HepG2 (cell line): ENCODE data around the gene QRICH2. TPM values are rescaled to one million over a fixed set of nuclear protein-coding genes. Genes with fewer than 3 reads are reported as not detected.

Experiments
- ARID2 ChIP-seq: sonication (generic); formaldehyde crosslinking; IDR thresholded peaks from 2 replicates; pipeline ENCODE4 v1.8.1; 2022; ENCODE audit warnings: mild to moderate bottlenecking, missing genetic modification reagents, borderline replicate concordance
- BHLHE40 ChIP-seq: IDR thresholded peaks from 2 replicates; pipeline ENCODE4 v1.6.1; 2011; ENCODE audit warnings: low read length, improper control_type of control experiment
- CENPX ChIP-seq: sonication (generic); formaldehyde crosslinking; IDR thresholded peaks from 2 replicates; pipeline ENCODE4 v1.9.0; 2021; ENCODE audit warnings: mild to moderate bottlenecking, missing genetic modification reagents, moderate library complexity
- NCOA2 ChIP-seq: sonication (generic); formaldehyde crosslinking; IDR thresholded peaks from 2 replicates; pipeline ENCODE4 v1.8.0; 2022; ENCODE audit warnings: inconsistent platforms
- NFE2L2 ChIP-seq: fragments of 150-350 bp; IDR thresholded peaks from 2 replicates; pipeline ENCODE4 v1.6.1; 2014; ENCODE audit warnings: low read length
- NR1H2 ChIP-seq: sonication (generic); formaldehyde crosslinking; IDR thresholded peaks from 2 replicates; pipeline ENCODE4 v1.8.1; 2022; ENCODE audit warnings: low read depth, missing genetic modification reagents, borderline replicate concordance
- ONECUT2 ChIP-seq: sonication (generic); formaldehyde crosslinking; IDR thresholded peaks from 2 replicates; pipeline ENCODE4 v1.4.0; 2020; ENCODE audit warnings: missing genetic modification reagents
- PCBP1 ChIP-seq: fragments of 200-400 bp; formaldehyde crosslinking; IDR thresholded peaks from 2 replicates; pipeline ENCODE4 v1.6.1; 2017; ENCODE audit warnings: mild to moderate bottlenecking, low read depth, low read length, borderline replicate concordance
- SPEN ChIP-seq: sonication (generic); formaldehyde crosslinking; IDR thresholded peaks from 2 replicates; pipeline ENCODE4 v1.5.1; 2020; ENCODE audit warnings: low read depth, mild to moderate bottlenecking, missing genetic modification reagents
- SRSF1 ChIP-seq: fragments of 200-400 bp; formaldehyde crosslinking; optimal IDR thresholded peaks from 2 replicates; pipeline ENCODE3; 2017; ENCODE audit warnings: mild to moderate bottlenecking, low read depth, low read length, moderate library complexity
- THYN1 ChIP-seq: sonication (generic); formaldehyde crosslinking; IDR thresholded peaks from 2 replicates; pipeline ENCODE4 v1.8.1; 2023; ENCODE audit warnings: low read depth, mild to moderate bottlenecking, moderate library complexity, missing genetic modification reagents, borderline replicate concordance
- ZNF282 ChIP-seq: fragments of 450-650 bp; IDR thresholded peaks from 2 replicates; pipeline ENCODE4 v1.6.1; 2018; ENCODE audit not compliant: partially characterized antibody
- ZNF430 ChIP-seq: sonication (generic); formaldehyde crosslinking; IDR thresholded peaks from 2 replicates; pipeline ENCODE4 v1.9.0; 2021; ENCODE audit warnings: mild to moderate bottlenecking, missing genetic modification reagents
- ZNF598 ChIP-seq: sonication (generic); formaldehyde crosslinking; IDR thresholded peaks from 2 replicates; pipeline ENCODE4 v1.5.1; 2020; ENCODE audit warnings: mild to moderate bottlenecking, missing genetic modification reagents, borderline replicate concordance
- ZNF776 ChIP-seq: sonication (generic); formaldehyde crosslinking; IDR thresholded peaks from 2 replicates; pipeline ENCODE4 v1.4.0; 2020; ENCODE audit warnings: mild to moderate bottlenecking, missing genetic modification reagents
- ZSCAN21 ChIP-seq: sonication (generic); formaldehyde crosslinking; IDR thresholded peaks from 2 replicates; pipeline ENCODE4 v1.8.0; 2022; ENCODE audit warnings: mild to moderate bottlenecking, missing genetic modification reagents, moderate library complexity, borderline replicate concordance
- polyA plus RNA-seq, 8 experiments: library from polyadenylated mRNA; depleted of rRNA in 3 of 8; stranded (reverse) in 7 of 8; unstranded in 1 of 8; fragments of >200 nt; fragmentation: Illumina TruSeq in 4 of 8; extraction: Trizol in 4 of 8; gene quantifications; 2 replicates each; pipeline versions ENCODE4 v1.2.1 to v1.2.3, GENCODE V29; 2011 to 2016; ENCODE audit warnings: low read depth in 4 of 8, missing spikeins in 1 of 8, mixed read lengths in 1 of 8; ENCODE audit not compliant: insufficient read depth in 1 of 8
- total RNA-seq, 5 experiments: library from RNA; depleted of rRNA; stranded (reverse); fragments of >200 nt; fragmentation: Illumina TruSeq; extraction: Trizol; gene quantifications; 2 replicates each; pipeline ENCODE4 v1.2.3, GENCODE V29; 2016; ENCODE audit warnings: low read depth in 1 of 5
- TF ChIP-seq, protein P1 (sequence below): sonication (generic); formaldehyde crosslinking; IDR thresholded peaks from 2 replicates; pipeline ENCODE4 v1.5.0; 2020; ENCODE audit warnings: missing genetic modification reagents
- TF ChIP-seq, protein P2 (sequence below): sonication (generic); formaldehyde crosslinking; IDR thresholded peaks from 2 replicates; pipeline ENCODE4 v1.4.0; 2020; ENCODE audit warnings: missing genetic modification reagents
- TF ChIP-seq, protein P3 (sequence below): sonication (generic); formaldehyde crosslinking; IDR thresholded peaks from 2 replicates; pipeline ENCODE4 v1.8.1; 2023; ENCODE audit warnings: missing genetic modification reagents, inconsistent platforms, borderline replicate concordance
- TF ChIP-seq, protein P4 (sequence below): sonication (generic); formaldehyde crosslinking; IDR thresholded peaks from 2 replicates; pipeline ENCODE4 v1.4.0; 2020; ENCODE audit warnings: mild to moderate bottlenecking, low read depth, missing genetic modification reagents
- TF ChIP-seq, protein P5 (sequence below): sonication (generic); formaldehyde crosslinking; IDR thresholded peaks from 2 replicates; pipeline ENCODE4 v1.4.0; 2020; ENCODE audit warnings: missing genetic modification reagents

QRICH2 gene
- total and polyA plus RNA-seq, 2 of the 13 experiments (the other 11 are each of a cell fraction or from before 2014, with no cell fraction given) = 3.7 to 5.7 TPM

DNA sequence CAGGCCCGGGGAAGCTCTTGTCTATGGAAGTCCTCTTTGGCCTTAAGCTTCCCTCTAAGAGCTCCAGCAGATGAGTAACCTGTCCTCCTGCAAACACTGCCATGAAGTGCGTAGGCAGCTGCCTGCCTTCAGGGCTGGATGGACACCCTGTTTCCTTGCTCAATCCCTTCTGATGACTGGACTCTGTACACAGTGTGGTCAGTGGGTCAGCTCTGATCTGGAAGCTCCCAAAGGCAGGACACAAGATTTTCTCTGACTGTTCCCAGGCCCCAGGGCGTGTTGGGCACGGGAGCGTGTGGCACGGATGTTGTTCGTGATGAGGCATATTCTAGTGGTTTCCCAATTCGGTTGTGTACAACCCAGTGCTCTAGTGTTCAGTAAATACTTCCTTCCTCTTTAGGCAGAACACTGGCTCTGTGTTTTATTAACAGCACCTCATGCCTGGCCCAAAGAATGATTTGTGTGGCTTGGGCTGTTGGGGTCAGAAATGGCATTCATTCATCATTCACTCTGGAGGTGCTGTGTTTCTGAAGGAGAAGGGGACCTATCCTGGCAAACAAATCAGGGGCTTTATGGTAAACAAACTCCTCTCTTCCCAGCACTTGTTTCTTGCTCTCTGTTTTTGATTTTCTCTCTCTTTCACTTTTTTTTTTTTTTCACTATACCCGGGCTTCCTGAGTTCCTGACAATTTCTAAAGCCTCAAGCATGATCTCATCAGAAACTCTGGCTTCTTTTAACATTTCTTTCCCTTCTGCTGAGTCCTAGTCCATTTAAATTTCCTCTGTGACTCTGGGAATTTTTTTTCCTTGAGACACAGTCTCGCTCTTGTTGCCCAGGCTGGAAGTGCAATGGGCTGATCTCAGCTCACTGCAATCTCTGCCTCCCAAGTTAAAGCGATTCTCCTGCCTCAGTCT is 55.8 kb downstream of the QRICH2 start (continued):
- TF ChIP-seq ONECUT2 (no peak), THYN1 (CRISPR knock-in tag) (no peak), NCOA2 (CRISPR knock-in tag) (peak; percentile 61), ZNF282 (no peak), ZNF776 (CRISPR knock-in tag) (no peak), CENPX (CRISPR knock-in tag) (no peak), ZSCAN21 (CRISPR knock-in tag) (peak; percentile 94; the same call in 1 of the 2 replicates), ZNF430 (CRISPR knock-in tag) (no peak), NR1H2 (no peak), SPEN (CRISPR knock-in tag) (peak; percentile 83), ZNF598 (CRISPR knock-in tag) (no peak), PCBP1 (no peak), SRSF1 (no peak), BHLHE40 (peak; percentile 98), ARID2 (CRISPR knock-in tag) (no peak; the same call in 1 of the 2 replicates), NFE2L2 (peak; percentile 62; the same call in 1 of the 2 replicates)
- TF ChIP-seq, protein P1, sequence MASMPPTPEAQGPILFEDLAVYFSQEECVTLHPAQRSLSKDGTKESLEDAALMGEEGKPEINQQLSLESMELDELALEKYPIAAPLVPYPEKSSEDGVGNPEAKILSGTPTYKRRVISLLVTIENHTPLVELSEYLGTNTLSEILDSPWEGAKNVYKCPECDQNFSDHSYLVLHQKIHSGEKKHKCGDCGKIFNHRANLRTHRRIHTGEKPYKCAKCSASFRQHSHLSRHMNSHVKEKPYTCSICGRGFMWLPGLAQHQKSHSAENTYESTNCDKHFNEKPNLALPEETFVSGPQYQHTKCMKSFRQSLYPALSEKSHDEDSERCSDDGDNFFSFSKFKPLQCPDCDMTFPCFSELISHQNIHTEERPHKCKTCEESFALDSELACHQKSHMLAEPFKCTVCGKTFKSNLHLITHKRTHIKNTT (CRISPR knock-in tag) = no peak
- TF ChIP-seq, protein P2, sequence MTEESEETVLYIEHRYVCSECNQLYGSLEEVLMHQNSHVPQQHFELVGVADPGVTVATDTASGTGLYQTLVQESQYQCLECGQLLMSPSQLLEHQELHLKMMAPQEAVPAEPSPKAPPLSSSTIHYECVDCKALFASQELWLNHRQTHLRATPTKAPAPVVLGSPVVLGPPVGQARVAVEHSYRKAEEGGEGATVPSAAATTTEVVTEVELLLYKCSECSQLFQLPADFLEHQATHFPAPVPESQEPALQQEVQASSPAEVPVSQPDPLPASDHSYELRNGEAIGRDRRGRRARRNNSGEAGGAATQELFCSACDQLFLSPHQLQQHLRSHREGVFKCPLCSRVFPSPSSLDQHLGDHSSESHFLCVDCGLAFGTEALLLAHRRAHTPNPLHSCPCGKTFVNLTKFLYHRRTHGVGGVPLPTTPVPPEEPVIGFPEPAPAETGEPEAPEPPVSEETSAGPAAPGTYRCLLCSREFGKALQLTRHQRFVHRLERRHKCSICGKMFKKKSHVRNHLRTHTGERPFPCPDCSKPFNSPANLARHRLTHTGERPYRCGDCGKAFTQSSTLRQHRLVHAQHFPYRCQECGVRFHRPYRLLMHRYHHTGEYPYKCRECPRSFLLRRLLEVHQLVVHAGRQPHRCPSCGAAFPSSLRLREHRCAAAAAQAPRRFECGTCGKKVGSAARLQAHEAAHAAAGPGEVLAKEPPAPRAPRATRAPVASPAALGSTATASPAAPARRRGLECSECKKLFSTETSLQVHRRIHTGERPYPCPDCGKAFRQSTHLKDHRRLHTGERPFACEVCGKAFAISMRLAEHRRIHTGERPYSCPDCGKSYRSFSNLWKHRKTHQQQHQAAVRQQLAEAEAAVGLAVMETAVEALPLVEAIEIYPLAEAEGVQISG (CRISPR knock-in tag) = peak; percentile 23; the same call in 1 of the 2 replicates
- TF ChIP-seq, protein P3, sequence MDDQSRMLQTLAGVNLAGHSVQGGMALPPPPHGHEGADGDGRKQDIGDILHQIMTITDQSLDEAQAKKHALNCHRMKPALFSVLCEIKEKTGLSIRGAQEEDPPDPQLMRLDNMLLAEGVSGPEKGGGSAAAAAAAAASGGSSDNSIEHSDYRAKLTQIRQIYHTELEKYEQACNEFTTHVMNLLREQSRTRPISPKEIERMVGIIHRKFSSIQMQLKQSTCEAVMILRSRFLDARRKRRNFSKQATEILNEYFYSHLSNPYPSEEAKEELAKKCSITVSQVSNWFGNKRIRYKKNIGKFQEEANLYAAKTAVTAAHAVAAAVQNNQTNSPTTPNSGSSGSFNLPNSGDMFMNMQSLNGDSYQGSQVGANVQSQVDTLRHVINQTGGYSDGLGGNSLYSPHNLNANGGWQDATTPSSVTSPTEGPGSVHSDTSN (CRISPR knock-in tag) = no peak
- TF ChIP-seq, protein P4, sequence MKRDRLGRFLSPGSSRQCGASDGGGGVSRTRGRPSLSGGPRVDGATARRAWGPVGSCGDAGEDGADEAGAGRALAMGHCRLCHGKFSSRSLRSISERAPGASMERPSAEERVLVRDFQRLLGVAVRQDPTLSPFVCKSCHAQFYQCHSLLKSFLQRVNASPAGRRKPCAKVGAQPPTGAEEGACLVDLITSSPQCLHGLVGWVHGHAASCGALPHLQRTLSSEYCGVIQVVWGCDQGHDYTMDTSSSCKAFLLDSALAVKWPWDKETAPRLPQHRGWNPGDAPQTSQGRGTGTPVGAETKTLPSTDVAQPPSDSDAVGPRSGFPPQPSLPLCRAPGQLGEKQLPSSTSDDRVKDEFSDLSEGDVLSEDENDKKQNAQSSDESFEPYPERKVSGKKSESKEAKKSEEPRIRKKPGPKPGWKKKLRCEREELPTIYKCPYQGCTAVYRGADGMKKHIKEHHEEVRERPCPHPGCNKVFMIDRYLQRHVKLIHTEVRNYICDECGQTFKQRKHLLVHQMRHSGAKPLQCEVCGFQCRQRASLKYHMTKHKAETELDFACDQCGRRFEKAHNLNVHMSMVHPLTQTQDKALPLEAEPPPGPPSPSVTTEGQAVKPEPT = no peak
- TF ChIP-seq, protein P5, sequence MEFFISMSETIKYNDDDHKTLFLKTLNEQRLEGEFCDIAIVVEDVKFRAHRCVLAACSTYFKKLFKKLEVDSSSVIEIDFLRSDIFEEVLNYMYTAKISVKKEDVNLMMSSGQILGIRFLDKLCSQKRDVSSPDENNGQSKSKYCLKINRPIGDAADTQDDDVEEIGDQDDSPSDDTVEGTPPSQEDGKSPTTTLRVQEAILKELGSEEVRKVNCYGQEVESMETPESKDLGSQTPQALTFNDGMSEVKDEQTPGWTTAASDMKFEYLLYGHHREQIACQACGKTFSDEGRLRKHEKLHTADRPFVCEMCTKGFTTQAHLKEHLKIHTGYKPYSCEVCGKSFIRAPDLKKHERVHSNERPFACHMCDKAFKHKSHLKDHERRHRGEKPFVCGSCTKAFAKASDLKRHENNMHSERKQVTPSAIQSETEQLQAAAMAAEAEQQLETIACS (CRISPR knock-in tag) = no peak
